NCI-H2196 treated with DMSO at 0.1 percent for 48 hours (cell line): ENCODE measurements around the gene L1CAM.

Experiments
- DNase-seq: peaks from one replicate; lab custom pipeline; 2025; ENCODE audit not compliant: unreplicated experiment; lab: John Stamatoyannopoulos, UW

Gene L1CAM, protein sequence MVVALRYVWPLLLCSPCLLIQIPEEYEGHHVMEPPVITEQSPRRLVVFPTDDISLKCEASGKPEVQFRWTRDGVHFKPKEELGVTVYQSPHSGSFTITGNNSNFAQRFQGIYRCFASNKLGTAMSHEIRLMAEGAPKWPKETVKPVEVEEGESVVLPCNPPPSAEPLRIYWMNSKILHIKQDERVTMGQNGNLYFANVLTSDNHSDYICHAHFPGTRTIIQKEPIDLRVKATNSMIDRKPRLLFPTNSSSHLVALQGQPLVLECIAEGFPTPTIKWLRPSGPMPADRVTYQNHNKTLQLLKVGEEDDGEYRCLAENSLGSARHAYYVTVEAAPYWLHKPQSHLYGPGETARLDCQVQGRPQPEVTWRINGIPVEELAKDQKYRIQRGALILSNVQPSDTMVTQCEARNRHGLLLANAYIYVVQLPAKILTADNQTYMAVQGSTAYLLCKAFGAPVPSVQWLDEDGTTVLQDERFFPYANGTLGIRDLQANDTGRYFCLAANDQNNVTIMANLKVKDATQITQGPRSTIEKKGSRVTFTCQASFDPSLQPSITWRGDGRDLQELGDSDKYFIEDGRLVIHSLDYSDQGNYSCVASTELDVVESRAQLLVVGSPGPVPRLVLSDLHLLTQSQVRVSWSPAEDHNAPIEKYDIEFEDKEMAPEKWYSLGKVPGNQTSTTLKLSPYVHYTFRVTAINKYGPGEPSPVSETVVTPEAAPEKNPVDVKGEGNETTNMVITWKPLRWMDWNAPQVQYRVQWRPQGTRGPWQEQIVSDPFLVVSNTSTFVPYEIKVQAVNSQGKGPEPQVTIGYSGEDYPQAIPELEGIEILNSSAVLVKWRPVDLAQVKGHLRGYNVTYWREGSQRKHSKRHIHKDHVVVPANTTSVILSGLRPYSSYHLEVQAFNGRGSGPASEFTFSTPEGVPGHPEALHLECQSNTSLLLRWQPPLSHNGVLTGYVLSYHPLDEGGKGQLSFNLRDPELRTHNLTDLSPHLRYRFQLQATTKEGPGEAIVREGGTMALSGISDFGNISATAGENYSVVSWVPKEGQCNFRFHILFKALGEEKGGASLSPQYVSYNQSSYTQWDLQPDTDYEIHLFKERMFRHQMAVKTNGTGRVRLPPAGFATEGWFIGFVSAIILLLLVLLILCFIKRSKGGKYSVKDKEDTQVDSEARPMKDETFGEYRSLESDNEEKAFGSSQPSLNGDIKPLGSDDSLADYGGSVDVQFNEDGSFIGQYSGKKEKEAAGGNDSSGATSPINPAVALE

GRCh38 chrX:153885968-153886903 is at the start of gene L1CAM:
TSS of gene L1CAM (minus strand) at chrX:153886173. CDS start at chrX:153875836, 10,337 bp downstream.
- no peak for DNase-seq

GRCh38 chrX:153935326-153935851 is 49.4 kb upstream of the L1CAM start:
- no peak for DNase-seq

GRCh38 chrX:153934762-153935325 is 48.9 kb upstream of the L1CAM start, which contains the start of gene NAA10:
TSS of gene NAA10 (minus strand) at chrX:153935037. CDS start at chrX:153934904, 133 bp downstream.
- DNase-seq: peak; percentile 56

DNA sequence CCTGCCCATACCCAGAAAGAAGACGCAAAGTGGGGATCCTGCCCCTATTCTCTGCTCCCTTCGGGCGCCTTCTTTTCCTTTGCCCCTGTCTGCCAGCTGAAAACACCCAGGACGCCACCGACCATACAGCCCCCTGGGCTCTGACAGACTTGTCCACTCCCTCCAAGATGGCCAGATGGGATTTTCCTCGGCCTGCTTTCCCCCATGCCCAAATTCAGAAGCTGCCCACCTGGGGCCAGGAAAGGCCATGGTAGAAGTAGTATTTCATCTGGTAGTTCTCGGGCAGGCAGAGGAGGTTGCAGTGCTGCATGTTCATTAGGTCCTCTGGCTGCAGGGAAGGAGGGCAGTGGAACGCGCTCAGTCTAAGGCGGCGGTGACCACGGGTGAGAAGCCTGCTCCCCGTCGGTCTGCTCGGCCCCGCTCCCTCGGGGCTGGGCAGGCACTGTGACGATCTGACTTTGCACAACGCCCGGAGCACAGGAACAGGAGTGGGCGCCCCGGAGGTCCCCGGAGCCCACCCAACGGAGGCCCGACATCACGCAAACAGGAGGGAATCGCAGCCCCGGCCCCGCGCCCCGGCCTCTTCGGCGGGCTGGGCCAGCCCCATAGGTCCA is 48.3 kb upstream of the L1CAM start:
- DNase-seq: no peak

GRCh38 chrX:153933748-153934147 is 47.8 kb upstream of the L1CAM start:
- DNase-seq: no peak

- DNase-seq: no peak
Observed at GRCh38 chrX:153932220-153932915, 46.4 kb upstream of the L1CAM start.

DNA sequence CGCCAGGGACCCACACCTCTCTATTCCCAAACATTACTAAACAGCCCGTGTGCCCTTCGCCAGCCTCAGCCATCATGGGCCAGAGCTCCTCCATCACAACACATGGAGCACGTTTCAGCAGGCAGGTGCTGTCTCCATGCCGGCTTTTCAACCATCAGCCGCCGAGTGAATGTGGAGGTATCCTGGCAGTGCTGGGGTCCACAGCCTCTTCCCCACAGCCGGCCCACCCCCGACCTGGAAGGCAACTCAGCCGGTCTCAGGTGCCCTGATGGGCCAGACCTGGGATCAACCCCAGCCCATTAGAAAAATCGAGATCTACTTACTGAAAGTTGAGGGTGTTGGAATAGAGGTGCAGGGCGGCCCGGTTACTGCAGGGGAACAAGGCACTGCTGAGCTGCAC is 45.8 kb upstream of the L1CAM start:
- DNase-seq: no peak

- DNase-seq: no peak
Observed at GRCh38 chrX:153931151-153931550, 45.2 kb upstream of the L1CAM start.

- no peak for DNase-seq
Observed at GRCh38 chrX:153930011-153930910, 44.3 kb upstream of the L1CAM start.

GRCh38 chrX:153929576-153929975 is 43.6 kb upstream of the L1CAM start:
- DNase-seq: no peak

DNA sequence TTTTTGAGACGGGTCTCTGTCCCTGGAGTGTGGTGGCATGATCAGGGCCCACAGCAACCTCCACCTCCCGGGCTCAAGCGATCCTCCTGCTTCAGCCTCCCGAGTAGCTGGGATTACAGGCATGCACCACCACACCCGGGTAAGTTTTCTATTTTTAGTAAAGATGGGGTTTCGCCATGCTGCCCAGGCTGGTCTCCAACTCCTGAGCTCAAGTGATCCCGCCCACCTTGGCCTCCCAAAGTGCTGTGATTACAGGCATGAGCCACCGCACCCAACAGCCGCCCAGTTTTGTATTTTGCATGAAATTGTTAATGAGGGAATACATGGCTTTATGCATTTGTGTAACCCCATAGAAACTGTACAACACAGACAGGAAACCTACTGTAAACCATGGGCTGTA is 42.9 kb upstream of the L1CAM start:
- DNase-seq: no peak

- peak; percentile 91 for DNase-seq
Observed at GRCh38 chrX:153927922-153928760, 42.2 kb upstream of the L1CAM start.

GRCh38 chrX:153927672-153927921 is 41.6 kb upstream of the L1CAM start:
- no peak for DNase-seq

GRCh38 chrX:153926858-153927671 is 41.1 kb upstream of the L1CAM start:
- peak; percentile 12 for DNase-seq

- DNase-seq: no peak
Observed at GRCh38 chrX:153926552-153926857, 40.5 kb upstream of the L1CAM start.
